ENCODE measurements around the gene UBA1. TPM values are rescaled to one million over a fixed set of nuclear protein-coding genes. Genes with fewer than 3 reads are reported as not detected.

UBA1 gene
- total RNA-seq, 1 donor from 2014 or later: 161 TPM

- Histone ChIP-seq H3K27ac (no peak overlapping the region), H3K9me3 (no peaks in the 10 kb centered on the region), H3K4me3 (no peak overlapping the region), H3K27me3 (no peaks in the 10 kb centered on the region), H3K36me3 (peaks cover 34% of the 10 kb centered on the region), H3K4me1 (no peaks in the 10 kb centered on the region)
- DNase-seq (no peak), ATAC-seq (no peak)
- no peak for TF ChIP-seq CTCF (IDR thresholded peaks at IDR 0.05)
- intact Hi-C loops (cut with DNase I): no loop called here
Observed at GRCh38 chrX:47176101-47176740, 17.4 kb upstream of the UBA1 start.

DNA sequence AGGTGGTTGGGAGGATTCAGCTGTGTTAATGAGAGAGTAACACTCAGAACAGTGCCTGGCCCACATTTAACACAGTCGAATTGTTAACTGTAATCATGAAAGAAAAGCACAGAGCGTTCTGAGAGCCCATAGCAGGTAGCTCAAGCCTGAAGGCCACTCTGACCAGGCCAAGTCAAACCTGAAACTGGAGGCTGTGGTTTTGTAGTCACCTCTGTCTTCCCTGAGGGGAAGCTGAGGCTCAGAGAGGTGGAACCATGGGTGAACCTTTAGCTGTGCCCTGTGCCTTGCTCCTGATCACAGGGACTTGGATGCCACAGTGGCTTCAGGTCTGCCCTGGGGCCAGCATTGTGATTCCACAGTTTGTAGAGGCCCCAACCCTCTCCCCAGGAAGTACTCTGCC is 16.6 kb upstream of the UBA1 start:
- Histone ChIP-seq H3K9me3 (no peaks in the 10 kb centered on the region), H3K4me1 (no peaks in the 10 kb centered on the region), H3K4me3 (no peak overlapping the region), H3K36me3 (peaks cover 41% of the 10 kb centered on the region), H3K27ac (no peak overlapping the region), H3K27me3 (no peaks in the 10 kb centered on the region)
- no peak for DNase-seq
- TF ChIP-seq CTCF (IDR thresholded peaks at IDR 0.05): no peak
- intact Hi-C loops (cut with DNase I): no loop called here
- ATAC-seq: no peak

GRCh38 chrX:47178337-47178736 is 15.3 kb upstream of the UBA1 start:
- intact Hi-C loops (cut with DNase I): no loop called here

GRCh38 chrX:47179221-47179927 is 14.3 kb upstream of the UBA1 start:
- no peak overlapping the region for H3K27ac ChIP-seq
- no peak for DNase-seq
- H3K27me3 ChIP-seq: no peaks in the 10 kb centered on the region
- ATAC-seq: no peak
- intact Hi-C loops (cut with DNase I): no loop called here
- no peaks in the 10 kb centered on the region for H3K4me1 ChIP-seq
- TF ChIP-seq CTCF (IDR thresholded peaks at IDR 0.05): no peak
- no peaks in the 10 kb centered on the region for H3K9me3 ChIP-seq
- no peak overlapping the region for H3K4me3 ChIP-seq
- H3K36me3 ChIP-seq: peaks cover 37% of the 10 kb centered on the region

More at GRCh38 chrX:47178337-47178736, 15.3 kb upstream of the UBA1 start:
- H3K27me3 ChIP-seq: no peaks in the 10 kb centered on the region
- H3K4me1 ChIP-seq: no peaks in the 10 kb centered on the region
- no peak for DNase-seq
- no peak for TF ChIP-seq CTCF (IDR thresholded peaks at IDR 0.05)
- peaks cover 39% of the 10 kb centered on the region for H3K36me3 ChIP-seq
- H3K27ac ChIP-seq: no peak overlapping the region
- no peak for ATAC-seq
- no peaks in the 10 kb centered on the region for H3K9me3 ChIP-seq
- no peak overlapping the region for H3K4me3 ChIP-seq

DNA sequence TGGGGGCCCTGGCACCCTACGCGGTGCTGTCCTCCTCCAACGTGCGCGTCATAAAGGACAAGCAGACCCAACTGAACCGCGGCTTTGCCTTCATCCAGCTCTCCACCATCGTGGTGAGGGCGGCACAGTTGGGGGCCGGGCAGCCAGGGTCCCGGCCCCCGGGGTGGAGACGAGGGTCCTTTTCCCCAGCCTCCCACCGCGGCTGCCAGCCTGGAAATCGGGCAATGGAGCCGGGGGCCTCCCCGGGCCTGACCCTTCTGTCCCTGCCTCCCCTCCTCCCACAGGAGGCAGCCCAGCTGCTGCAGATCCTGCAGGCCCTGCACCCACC is 13.7 kb upstream of the UBA1 start:
- peaks cover 37% of the 10 kb centered on the region for H3K36me3 ChIP-seq
- H3K27me3 ChIP-seq: no peaks in the 10 kb centered on the region
- intact Hi-C loops (cut with DNase I): no loop called here

More for the DNA sequence above, 13.7 kb upstream of the UBA1 start:
- DNase-seq (no peak), ATAC-seq (no peak)
- Histone ChIP-seq H3K4me3 (no peak overlapping the region), H3K4me1 (no peaks in the 10 kb centered on the region), H3K9me3 (no peaks in the 10 kb centered on the region), H3K27ac (no peak overlapping the region)
- no peak for TF ChIP-seq CTCF (IDR thresholded peaks at IDR 0.05)

Data from upper lobe of right lung (tissue), 1 donor.